GDM1 (cell line): Measurements from ENCODE around the gene SBK2.
"Not testable (repeated sequence)": the region's sequence is repeated elsewhere in the genome, so short reads cannot be mapped to it uniquely, and the experiment has no call there.

Experiments used
- DNase-seq: peaks from one replicate; lab custom pipeline; 2025; lab: John Stamatoyannopoulos, UW

SBK2 gene, protein sequence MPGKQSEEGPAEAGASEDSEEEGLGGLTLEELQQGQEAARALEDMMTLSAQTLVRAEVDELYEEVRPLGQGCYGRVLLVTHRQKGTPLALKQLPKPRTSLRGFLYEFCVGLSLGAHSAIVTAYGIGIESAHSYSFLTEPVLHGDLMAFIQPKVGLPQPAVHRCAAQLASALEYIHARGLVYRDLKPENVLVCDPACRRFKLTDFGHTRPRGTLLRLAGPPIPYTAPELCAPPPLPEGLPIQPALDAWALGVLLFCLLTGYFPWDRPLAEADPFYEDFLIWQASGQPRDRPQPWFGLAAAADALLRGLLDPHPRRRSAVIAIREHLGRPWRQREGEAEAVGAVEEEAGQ

DNA sequence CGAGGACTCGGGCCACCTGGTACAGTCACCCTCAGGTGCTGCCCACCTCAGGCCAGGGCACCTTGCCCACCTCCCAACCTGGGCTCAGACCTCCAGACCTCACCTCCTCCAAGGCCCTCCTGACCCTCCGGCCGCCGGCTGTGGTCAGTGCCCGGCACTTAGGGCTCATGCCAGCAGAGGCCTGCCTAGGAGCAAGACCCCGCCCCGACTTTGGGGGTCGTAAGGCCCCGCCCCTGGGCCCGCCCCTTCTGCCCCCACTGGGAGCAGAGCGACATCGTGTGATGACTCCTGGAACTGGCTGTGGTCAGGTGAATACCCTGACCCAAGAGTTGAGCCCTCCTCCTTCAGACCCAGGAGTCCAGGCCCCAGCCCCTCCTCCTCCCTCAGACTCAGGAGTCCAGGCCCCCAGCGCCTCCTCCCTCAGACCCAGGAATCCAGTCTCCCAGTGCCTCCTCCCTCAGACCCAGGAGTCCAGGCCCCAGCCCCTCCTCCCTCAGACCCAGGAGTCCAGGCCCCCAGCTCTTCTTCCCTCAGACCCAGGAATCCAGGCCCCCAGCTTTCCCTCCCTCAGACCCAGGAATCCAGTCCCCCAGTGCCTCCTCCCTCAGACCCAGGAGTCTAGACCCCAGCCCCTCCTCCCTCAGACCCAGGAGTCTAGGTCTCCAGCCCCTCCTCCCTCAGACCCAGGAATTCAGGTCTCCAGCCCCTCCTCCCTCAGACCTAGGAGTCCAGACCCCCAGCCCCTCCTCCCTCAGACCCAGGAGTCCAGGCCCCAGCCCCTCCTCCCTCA lies at the start of gene SBK2:
Gene SBK2, minus strand, starts transcription at position 183 of the 790 bp plus-strand sequence. CDS start 839 bp downstream, outside the sequence.
- no peak for DNase-seq

DNA sequence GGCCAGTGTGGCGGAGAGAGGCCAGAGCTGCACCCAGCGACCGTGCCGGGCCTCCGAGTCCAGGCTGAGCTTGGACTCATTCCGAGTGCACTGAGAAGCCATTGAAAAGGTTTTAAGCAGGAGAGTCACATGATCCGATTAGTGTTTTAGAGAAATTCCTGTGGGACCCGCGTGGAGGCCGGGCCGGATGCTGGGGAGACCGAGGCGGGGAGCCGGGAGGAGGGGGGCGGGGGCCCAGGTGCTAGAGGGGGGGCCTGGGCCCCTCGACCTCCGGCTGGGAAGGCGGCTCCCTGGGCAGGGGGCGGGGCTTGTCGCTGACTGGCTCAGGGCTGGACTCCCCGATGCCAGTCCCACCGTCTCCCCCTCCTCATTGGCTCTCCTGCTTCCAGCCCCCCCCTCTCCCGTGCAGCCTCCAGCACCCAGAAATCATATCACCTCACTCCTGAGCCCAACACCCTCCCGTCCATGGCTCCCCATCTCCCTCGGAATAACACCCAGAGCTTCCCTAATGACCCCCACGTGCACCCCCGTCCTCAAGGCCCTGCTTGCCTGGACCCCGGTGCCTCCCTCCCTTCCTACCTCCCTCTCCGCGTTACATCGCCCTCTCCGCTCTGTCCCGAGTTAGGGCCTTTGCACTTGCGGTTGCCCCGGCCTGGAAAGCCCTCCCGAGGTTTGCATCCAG lies 48.9 kb upstream of the SBK2 start:
- no peak for DNase-seq

DNA sequence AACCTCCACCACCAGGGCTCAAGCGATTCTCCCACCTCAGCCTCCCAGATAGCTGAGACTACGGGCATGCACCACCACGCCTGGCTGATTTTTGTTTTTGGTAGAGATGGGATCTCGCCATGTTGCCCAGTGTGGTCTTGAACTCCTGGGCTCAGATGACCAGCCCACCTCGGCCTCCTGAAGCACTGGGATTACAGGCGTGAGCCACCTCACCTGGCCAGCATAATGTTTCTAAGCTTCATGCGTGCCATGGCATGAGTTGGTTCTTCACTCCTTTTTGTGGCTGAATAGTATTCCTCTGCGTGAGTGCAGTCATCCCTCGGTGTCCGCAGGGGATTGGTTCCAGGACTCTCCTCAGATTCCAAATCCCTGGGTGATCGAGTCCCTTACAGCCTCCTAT lies 47.9 kb upstream of the SBK2 start:
- no peak for DNase-seq

DNA sequence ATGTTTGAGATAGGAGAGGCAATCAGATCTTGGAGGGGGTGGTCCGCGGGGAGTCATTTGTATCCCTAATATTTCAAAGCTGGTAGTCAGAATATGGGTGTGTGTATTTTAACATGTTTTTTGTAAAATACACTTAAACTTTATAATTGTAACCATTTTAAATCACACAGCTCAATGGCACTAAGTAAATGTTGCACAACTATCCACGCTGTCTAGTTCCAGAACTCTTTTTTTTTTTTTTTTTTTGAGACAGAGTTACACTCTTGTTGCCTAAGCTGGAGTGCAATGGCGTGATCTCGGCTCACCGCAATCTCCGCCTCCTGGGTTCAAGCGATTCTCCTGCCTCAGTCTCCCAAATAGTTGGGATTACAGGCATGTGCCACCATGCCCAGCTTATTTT lies 47.0 kb upstream of the SBK2 start:
- not testable (repeated sequence) for DNase-seq

DNA sequence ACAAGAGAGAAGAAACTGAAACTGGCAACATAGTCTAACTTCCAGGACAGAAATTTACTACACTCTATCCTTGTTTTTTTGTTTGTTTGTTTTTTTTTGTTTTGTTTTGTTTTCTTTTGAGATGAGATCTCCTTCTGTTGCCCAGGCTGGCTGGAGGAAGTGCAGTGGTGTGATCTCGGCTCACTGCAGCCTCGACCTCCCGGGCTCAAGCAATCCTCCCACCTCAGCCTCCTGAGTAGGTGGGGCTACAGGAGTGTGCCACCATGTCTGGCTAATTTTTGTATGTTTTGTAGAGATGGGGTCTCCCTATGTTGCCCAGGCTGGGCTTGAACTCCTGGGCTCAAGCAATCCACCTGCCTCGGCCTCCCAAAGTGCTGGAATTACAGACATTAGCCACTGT lies 45.4 kb upstream of the SBK2 start:
- DNase-seq: not testable (repeated sequence)

DNA sequence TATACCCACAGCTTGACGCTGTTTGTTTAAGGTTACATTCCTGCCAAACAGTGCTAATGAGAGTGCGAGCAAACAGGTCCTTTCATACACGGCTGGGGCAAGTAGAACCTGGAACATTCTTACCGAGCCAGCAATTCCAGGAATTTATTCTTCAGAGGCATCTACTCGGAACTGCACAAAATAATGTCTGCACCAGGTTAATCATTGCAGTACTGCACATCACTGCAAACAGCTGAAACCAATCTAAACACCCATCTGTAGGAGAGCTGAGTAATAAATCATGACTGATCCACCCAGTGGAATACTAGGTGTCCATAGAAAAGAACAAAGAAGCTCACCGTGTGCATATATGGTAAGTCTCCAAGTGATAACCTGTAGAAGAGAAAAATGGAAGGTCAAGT lies 44.9 kb upstream of the SBK2 start:
- no peak for DNase-seq

DNA sequence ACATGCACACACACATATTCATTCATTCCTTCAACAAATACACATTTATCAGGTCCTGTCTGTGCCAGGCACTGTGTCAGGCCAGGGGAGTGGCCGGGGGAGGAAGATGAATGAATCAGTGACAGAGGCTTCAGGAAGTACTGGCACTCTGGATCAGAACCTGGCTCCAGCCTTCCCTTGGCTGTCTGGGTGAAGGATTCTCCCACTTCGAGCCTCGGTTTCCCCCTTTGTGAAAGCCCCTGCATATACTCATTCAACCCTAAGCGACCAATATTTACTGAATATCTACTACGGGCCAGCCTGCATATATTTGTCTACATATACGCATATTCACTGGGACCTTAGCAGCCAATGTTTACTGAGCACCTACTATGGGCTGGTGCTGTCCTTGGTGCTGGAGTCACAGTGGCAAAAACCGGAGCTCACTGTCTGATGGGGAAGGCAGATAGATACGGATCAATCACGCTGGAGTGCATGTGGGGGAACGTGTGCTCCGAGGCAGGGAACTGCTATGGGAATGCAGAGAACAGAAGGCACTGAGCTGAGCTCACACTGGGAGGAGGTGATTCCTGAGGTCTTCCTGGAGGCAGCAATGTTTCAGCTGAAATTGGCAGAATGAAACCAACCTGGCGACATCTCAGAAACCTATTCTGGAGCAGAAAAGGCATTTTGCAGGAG lies 44.4 kb upstream of the SBK2 start:
- no peak for DNase-seq

DNA sequence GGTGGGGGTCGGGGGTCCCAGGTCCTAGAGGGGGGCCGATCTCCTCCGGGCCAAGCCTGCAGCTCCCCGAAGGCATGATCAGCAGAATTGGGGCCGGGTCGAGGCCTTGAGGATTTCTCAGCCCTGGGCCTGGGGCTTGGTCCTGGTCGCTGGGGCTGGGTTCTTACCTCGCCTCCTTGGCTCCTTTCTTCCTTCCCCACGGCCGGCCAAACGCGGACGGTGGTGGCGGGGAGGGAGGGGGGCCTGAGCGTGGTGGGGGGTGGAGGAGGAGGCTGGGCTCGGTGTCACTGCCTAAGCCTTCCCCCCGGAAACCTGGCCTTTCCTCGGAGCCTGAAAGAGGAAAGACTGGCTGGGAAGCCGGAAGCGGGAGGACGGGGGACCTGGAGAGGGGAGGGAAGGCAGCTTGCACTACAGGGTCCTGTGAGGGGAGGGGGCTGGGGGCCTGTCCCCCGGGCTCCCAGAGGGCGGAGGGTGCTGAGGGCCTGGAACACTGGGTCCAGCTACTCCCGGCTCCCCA lies 43.8 kb upstream of the SBK2 start, which contains the start of gene ZNF579:
Gene ZNF579, minus strand, starts transcription at position 221 of the 517 bp plus-strand sequence. CDS start 1,209 bp downstream, outside the sequence.
- DNase-seq: peak; percentile 73

DNA sequence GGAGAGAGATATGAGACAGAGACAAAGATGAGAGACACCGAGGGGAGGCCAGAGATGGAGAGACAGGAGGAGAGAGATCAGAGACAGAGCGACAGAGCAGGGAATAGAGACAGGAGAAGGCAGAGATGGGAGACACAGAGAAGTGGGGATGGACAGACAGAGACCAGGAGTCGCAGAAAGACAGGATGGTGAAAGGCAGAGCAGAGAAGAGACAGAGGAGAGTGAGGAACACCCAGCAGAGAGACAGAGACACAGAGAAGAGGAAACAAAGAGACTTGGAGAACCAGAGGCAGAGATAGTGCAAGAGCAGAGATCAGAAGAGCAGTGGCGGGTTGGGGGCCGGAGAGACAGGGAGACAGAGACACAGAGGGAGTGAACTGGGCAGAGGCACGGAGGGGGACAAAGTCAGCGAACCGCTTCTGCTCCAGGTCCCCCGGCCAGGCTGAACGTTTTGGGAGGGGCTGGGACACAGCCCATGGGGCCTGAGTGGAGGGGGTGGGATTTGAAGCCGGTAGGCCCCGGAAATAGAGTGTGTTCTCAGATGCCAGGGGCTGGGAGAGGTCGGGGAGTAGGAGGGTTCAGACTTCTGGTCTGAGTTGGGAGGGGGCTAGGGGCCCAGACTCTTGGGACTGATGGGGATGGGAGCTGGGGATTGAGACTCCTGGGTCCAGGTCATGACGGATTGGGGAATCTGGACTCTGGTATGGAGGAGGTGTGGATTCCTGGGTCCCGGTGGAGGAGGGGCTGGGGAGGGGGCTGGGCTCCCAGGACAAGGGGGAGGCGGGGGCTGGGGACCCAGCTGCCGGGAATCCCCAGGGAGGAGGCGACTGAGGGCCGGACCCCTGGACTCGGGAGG lies 43.1 kb upstream of the SBK2 start:
- no peak for DNase-seq

DNA sequence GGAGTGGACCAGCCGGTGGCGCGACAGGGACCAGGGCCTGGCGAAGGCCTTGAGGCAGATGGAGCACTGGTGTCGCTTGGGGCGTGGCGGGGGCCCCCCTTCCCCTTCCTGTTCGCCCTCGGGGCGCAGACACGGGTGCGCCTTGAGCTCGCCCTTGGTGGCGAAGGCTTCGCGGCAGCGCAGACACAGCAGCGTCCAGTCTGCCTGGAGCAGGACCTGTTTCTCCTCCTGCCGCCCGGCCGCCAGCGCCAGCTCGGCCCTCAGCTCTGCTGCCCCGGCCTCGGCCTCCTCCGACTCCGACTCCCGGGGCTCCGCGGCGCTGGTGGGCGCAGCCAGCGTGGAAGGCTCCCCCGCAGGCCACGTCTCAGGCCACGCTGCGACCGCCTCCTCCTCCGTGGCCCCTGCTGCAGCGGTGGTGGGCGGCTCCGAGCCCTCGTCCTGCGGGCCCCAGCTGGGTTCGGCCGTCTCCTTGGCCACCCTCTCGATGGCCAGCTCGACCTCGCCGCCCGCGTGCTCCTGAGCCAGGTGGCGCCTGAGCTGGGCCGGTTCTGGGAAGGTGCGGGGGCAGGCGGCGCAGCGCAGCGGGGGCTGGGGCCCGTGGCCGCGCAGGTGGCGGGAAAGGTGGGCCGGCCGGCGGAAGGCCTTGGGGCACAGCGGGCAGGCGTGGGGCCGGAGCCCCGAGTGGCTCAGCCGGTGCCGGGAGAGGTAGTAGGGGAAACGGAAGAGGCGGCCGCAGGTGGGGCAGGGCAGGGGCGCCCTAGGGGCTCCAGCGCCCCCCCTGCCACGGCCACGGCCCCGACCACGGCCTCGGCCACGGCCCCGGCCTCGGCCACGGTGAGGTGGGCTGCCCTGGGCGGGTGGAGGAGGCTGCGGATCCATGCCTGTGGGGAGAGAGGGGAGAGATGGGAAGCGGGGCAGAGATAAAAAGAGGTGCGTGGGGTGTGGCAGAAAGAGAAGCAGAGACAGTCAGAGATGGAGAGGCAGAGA lies 42.1 kb upstream of the SBK2 start:
- DNase-seq: no peak

DNA sequence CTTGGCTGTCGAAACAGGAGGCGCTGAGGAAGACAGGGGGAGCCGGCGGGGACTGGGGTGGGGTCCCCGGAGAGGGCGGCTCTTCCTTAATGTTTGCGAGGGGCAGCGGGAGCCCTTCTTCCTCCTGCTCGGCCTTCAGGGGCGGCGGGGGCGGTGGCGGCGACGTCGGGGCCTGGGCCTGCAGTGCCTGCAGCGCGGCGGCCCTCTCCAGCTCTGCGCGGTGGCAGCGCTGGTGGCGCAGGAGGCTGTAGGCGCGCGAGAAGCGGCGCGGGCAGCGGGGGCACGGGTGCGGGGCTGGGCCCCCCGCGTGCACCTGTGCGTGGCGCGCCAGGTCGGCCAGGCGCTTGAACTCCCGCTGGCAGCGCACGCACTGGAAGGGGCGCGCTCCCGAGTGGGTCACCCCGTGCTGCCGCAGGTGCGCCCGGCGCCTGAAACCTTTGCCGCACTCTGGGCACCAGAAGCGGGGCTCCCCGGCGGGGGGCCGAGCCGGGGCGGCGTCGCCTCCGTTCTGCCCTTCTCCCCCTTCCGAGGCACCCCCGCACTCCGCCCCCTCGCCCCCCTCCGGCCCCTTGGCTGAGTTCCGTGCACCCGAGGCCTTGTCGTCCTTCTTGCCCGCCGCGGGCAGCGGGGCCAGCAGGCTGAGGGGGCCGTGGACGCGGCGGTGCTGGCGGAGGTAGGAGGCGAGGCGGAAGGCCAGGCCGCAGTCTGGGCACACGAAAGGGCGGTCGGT lies 41.3 kb upstream of the SBK2 start:
- no peak for DNase-seq

DNA sequence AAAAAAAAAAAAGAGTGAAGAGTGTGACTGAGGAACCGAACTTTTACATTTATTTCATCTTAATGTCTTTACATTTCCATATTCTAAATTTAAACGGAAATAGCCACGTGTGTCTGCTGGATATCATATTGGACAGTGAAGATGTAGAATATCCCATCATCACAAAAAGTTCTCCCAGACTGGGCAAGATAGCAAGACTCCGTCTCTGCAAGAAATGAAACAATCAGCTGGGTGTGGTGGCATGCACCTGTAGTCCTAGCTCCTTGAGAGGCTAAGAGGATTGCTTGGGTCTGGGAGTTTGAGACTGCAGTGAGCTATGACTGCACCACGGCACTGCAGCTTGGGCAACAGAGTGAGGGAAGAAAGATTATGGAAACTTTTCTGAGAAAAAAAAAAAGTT lies 39.8 kb upstream of the SBK2 start:
- no peak for DNase-seq

DNA sequence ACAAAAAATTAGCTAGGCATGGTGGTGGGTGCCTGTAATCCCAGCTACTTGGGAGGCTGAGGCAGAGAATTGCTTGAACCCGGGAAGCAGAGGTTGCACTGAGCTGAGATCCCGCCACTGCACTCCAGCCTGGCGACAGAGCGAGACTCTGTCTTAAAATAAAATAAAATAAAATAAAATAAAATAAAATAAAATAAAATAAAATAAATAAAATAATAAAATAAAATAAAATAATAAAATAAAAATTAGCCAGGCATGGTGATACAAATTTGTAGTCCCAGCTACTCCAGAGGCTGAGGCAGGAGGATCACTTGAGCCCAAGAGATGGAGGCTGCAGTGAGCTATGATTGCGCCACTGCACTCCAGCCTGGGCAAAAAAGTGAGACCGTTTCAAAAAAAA lies 37.0 kb upstream of the SBK2 start:
- DNase-seq: not testable (repeated sequence)

DNA sequence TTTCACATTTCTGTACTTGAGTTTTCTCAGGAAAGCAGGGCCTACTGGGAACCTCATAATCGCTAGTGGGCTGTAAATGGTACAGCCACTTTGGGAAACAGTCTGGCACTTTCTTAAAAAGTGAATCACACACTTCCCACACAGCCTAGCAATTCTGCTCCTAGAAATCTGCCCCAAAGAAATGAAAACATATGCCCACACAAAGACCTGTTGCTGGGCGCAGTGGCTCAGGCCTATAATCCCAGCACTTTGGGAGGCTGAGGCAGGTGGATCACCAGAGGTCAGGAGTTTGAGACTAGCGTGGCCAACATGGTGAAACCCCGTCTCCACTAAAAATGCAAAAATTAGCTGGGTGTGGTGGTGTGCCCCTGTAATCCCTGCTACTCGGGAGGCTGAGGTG lies 32.5 kb upstream of the SBK2 start:
- DNase-seq: not testable (repeated sequence)

DNA sequence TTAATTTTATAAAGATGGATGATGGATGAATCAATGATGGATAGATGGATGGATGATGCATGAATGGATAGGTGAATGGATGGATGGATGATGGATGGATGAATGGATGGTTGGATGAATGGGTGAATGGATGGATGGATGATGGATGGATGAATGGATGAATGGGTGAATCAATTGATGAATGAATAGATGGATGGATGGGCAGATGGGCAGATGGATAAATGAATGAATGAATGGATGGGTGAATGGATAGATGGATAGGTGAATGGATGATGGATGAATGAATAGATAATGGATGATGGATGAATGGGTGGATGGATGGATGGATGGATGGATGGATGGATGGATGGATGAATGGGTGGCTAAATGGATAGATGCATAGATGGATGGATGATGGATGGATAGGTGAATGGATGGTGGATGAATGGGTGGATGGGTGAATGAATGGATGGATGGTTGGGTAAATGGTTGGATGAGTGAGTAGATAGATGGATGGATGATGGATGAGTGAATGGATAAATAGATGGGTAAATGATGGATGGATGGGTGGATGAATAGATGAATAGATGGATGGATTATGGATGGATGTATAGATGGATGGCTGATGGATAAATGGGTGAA lies 30.9 kb upstream of the SBK2 start:
- no peak for DNase-seq

DNA sequence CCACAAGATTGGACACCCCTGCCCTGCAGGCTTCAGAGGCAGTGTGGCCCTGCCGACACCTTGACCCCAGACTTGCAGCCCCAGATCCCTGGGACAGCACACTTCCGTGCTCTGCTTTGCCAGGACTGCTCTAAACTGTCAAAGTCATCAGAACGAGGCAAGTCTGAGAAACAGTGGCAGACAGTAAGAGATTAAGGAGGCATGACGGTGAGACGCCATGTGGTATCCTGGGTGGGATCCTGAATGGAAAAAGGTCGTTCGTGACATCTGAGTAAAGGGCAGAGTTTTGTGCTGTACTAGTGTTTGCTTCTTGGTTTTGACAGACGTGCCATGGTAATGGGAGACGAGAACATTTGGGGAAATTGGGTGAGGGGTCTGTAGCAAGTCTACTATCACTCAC lies 29.9 kb upstream of the SBK2 start:
- DNase-seq: no peak

DNA sequence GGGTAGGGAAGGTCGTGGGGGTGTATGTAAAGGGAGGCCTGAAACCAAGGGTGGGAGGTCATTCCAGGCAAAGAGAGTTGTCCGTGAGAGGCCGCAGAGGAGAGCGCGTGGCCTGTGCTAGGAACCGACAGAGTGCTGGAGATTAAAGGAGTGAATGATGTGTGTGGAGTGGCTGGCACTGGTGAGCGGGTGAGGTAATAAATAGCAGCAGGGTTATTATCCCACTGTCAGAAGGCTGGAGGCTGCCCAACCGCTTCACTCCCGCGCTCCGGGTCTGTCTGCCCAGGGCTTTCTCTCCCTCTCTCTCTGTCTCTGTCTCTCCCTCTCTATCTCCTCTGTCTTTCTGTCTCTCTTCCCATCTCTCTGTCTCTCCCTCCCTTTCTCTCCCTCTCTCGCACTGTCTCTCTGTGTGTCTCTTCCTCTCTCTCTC lies 26.3 kb upstream of the SBK2 start:
- no peak for DNase-seq

DNA sequence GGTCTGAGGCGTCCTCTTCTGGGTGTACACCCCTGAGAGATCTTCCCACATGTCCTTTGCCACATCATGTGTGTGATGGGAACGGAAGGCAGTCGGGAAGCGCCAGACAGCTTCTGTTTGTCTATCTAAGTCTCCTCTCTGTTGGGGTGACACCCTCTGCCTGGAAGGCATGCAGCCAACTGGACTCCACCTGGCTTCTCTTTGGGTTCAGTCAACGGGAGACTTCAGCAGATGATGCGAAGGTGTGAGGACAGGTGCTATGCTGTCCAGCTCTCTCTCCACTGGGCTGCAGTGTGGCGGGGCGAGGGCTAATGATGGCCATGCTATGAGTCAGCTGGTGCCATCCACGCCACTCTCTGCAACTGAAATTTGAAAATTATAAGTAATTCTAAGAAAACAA lies 22.8 kb upstream of the SBK2 start:
- DNase-seq: no peak
